ENCODE results near the gene GREB1.

GREB1 gene

DNA sequence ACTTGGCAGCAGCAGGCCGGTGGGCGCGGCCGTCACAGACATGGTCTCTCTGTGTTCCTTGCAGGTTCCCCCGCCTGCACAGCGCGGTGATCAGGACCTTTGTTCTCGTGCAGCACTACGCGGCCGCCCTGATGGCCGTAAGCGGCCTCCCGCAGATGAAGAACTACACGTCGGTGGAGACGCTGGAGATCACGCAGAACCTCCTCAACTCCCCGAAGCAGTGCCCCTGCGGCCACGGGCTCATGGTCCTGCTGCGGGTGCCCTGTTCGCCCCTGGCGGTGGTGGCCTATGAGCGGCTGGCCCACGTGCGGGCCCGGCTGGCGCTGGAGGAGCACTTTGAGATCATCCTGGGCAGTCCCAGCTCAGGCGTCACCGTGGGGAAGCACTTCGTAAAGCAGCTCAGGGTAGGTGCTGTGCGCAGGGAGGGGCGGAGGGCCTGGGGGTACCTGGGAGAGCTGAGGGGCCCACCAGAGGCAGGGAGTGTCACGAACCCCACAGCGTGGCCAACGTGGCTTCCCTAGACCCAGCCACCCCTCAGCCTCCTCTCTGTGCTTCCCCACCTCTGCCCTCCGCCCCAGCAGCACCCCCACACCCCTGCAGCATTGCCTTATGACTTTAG lies 76.9 kb downstream of the GREB1 start:
- TF ChIP-seq, protein P1, sequence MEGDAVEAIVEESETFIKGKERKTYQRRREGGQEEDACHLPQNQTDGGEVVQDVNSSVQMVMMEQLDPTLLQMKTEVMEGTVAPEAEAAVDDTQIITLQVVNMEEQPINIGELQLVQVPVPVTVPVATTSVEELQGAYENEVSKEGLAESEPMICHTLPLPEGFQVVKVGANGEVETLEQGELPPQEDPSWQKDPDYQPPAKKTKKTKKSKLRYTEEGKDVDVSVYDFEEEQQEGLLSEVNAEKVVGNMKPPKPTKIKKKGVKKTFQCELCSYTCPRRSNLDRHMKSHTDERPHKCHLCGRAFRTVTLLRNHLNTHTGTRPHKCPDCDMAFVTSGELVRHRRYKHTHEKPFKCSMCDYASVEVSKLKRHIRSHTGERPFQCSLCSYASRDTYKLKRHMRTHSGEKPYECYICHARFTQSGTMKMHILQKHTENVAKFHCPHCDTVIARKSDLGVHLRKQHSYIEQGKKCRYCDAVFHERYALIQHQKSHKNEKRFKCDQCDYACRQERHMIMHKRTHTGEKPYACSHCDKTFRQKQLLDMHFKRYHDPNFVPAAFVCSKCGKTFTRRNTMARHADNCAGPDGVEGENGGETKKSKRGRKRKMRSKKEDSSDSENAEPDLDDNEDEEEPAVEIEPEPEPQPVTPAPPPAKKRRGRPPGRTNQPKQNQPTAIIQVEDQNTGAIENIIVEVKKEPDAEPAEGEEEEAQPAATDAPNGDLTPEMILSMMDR (IDR thresholded peaks at IDR 0.05; ENCODE audit: control insufficient read depth, extremely low read depth, insufficient read depth) = no peak
- no peak for DNase-seq (ENCODE audit: low read depth)
- H3K4me3 ChIP-seq (ENCODE audit: low read depth, low read length) = no peak overlapping the region

DNA sequence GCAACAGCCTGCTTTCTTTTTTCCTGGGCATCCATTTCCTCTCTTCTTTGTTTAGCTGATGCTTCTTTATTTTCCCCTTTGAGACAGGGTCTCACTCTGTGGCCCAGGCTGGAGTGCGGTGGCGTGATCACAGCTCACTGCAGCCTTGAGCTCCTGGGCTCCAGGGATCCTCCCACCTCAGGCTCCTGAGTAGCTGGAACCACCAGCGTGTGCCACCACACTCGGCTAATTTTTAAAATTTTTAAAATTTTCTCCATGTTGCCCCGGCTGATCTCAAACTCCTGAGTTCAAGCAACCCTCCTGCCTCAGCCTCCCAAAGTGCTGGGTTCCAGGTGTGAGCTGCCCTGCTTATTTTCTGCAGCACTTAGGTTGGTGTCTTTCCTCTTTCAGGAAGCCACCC lies 77.4 kb downstream of the GREB1 start:
- TF ChIP-seq, protein P1 (IDR thresholded peaks at IDR 0.05; ENCODE audit: control insufficient read depth, extremely low read depth, insufficient read depth) = no peak
- DNase-seq (ENCODE audit: low read depth) = no peak
- H3K4me3 ChIP-seq (ENCODE audit: low read depth, low read length) = no peak overlapping the region

DNA sequence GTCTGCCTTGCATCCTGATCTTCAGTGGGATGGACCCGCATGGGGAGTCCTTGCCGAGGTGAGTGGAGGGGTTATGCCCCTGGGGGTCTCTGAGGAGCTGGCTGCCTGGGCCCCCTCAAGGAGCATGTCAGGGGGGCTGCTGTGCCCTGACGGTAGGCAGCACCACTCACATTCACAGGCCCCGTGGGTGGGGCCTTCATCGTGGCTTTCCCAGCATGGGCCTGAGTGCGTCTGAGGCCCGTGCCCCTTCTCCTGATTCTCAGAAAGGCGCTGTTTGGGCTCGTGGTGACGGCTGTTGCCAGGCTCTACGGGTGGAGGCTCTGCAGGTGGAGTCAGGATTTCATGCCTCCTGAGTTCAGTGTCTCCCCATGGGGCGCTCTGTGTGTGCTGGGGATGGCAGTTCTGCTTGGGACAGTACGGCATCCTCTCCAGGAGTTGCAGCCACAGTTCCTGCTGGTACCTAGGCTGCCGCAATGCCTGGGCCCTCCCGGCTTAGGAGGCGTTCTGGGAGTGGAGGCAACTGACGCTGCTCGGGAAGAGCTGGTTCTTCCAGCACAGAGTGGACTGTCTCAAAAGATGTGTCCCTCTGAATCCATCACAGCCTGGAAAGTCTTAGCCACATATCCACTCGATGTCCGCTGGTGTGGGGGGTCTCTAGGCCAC lies 78.8 kb downstream of the GREB1 start:
- TF ChIP-seq, protein P1 (IDR thresholded peaks at IDR 0.05; ENCODE audit: control insufficient read depth, extremely low read depth, insufficient read depth) = no peak
- no peak overlapping the region for H3K4me3 ChIP-seq (ENCODE audit: low read depth, low read length)
- no peak for DNase-seq (ENCODE audit: low read depth)

DNA sequence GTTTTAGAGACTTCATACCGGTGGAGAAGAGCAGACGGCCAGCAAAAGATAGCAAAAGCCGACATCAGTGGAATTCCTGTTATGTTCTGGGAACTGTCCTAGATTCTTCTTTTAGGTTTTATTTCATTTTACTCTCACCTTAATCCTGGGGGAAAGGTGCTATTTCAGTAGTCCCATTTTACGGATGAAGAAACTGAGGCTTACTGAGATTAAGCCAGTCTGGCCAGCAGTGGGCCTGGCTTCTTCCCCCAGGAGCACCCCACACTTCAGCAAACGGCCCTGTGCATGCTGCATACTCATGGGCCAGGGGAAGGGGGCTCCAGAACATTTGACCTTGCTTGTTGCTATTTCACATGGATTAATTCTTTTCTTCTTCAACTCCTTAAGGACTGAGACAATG lies 79.5 kb downstream of the GREB1 start:
- TF ChIP-seq, protein P1 (IDR thresholded peaks at IDR 0.05; ENCODE audit: control insufficient read depth, extremely low read depth, insufficient read depth) = no peak
- no peak overlapping the region for H3K4me3 ChIP-seq (ENCODE audit: low read depth, low read length)
- DNase-seq (ENCODE audit: low read depth) = no peak

DNA sequence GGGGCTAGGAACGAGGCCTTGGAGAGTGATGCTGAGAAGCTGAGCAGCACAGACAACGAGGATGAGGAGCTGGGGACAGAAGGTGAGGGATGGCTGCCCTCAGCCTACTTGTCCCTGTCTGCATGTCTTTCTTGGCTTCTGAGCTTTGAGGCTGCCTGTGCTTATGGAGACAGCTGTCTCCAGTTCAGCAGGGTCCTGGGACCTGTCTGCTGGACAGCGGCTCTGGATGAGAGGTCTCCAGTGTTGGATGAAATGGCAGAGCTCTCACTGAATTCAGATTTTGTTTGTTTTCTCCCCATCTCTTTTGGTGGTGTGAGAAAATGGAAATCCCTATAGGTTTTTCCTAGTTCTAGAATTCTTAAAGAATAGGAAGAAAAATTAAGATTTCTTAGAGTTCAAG lies 81.4 kb downstream of the GREB1 start:
- TF ChIP-seq, protein P1 (IDR thresholded peaks at IDR 0.05; ENCODE audit: control insufficient read depth, extremely low read depth, insufficient read depth) = no peak
- no peak for DNase-seq (ENCODE audit: low read depth)
- H3K4me3 ChIP-seq (ENCODE audit: low read depth, low read length) = no peak overlapping the region

DNA sequence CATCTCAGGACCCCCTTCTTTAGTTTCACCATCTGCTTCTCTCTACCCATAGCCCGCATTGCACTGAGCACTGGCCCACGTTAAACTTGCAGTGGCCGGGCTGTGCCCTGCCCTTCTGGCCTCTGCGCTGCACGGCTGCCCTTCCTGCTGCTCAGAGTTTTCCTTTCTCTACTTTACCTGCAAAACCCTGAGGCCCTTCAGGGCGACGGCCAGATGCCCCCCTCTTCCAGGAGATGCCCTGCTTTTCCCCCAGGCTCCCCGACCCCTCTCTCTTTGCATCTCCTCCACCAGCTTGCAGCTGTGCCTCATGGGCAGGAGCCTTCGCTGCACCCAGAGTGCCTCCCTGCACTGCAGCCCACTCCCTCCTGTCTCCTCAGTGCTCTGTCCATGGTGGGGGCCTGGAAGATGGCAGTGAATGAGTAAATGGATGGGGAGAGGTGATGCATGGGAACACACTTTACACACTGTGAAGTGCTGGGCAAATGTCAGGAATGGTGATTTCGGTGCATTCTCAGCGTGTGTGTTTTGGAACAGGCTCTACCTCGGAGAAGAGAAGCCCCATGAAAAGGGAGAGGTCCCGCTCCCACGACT lies 82.3 kb downstream of the GREB1 start:
- no peak for DNase-seq (ENCODE audit: low read depth)
- TF ChIP-seq, protein P1 (IDR thresholded peaks at IDR 0.05; ENCODE audit: control insufficient read depth, extremely low read depth, insufficient read depth) = no peak
- H3K4me3 ChIP-seq (ENCODE audit: low read depth, low read length) = no peak overlapping the region

All from LNCaP clone FGC (cell line).